Measurements from ENCODE around the gene FIBP.

The FIBP gene

DNA sequence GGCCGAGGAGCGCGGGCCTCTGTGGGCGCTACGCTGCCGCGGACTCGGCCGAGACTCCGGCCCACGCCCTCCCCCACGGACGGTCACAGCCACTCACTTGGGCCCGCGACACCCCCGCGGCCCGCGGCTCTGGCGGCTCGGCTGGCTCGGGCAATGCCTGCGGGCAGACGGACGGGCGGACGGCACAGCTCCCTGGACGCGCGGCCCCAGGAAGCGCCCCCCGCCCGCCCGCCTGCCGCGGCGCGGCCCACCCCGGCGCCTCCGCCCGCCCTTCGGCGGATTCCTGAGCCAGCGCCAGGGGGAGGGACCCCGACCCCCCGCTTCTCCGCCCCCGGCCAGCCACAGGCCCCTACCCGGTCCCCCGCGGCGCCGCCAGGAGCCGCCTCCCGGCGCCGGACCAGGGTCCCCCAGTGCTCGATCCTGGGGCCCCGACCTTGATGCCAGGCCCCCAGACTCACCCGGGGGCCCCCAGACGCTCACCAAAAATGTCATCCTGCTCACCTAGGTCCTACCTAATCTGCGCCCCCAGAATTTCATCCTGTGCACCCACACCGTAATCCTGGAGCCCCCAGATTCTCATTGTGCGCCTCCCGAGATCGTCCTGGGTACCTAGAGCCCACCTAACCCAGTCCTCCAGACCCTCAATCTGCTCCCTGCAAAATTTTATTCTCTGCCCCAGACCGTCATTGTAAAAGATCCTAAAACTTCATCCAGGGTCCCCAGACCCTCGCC lies 15.5 kb downstream of the FIBP start, which contains the start of gene EFEMP2:
EFEMP2 (minus strand) TSS at position 215 of the 732 bp plus-strand sequence. CDS start 446 bp downstream, outside the sequence.
- Histone ChIP-seq H3K36me3 (ENCODE audit: control insufficient read depth, low read depth, low read length) (no peaks in the 10 kb centered on the region), H3K27ac (ENCODE audit: low read length) (no peak within 1 kb of the TSS), H3K4me1 (ENCODE audit: control insufficient read depth, low read depth, low read length) (peaks cover 4% of the 10 kb centered on the region), H3K9ac (ENCODE audit: low read length) (peak within 1 kb of the TSS; percentile 22), H3K27me3 (ENCODE audit: control insufficient read depth, insufficient read depth, low read length) (peaks cover 17% of the 10 kb centered on the region), H3K9me3 (ENCODE audit: control insufficient read depth, low read depth, low read length) (no peaks in the 10 kb centered on the region), H3K4me3 (ENCODE audit: low read length) (peak within 1 kb of the TSS; percentile 75)

DNA sequence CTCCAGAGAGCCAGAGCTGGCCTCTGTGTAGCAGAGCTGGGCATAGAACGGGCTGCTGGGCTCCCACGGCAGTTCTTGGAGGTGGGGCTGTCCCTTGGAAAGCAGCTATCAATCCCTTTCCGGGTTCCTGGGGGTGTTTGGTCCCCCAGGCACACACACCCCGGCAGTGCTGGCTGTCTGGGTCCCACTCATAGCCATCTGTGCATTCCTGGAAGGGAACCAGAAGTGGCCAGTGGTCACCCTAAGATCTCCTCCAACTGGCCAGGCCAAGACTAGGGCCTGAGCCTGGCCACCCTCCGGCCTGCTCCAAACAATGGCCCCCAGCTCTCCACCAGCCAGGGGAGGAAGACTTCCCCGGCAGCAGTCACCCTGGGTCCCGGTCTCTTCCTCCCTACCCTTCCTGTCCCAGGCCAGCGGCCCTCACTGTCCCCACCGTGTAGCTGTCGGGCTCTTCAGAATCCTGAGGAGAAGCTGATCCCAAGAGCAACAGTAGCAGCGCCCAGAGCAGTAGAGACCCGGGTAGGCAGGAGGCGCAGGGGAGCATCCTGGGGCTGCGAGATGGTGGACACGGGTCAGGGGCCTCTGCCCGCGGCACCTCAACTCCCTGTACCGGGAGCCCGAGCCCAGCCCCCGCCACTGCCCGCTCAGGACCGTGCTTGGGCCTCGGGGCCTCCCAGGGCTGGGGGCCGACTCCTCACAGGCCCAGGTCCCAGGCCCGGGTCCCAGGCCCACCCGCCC lies 16.3 kb downstream of the FIBP start:
- peaks cover 4% of the 10 kb centered on the region for H3K4me1 ChIP-seq (ENCODE audit: control insufficient read depth, low read depth, low read length)
- no peak overlapping the region for H3K27ac ChIP-seq (ENCODE audit: low read length)
- H3K9ac ChIP-seq (ENCODE audit: low read length), result no peak overlapping the region
- H3K36me3 ChIP-seq (ENCODE audit: control insufficient read depth, low read depth, low read length), result no peaks in the 10 kb centered on the region
- H3K9me3 ChIP-seq (ENCODE audit: control insufficient read depth, low read depth, low read length), result no peaks in the 10 kb centered on the region
- H3K27me3 ChIP-seq (ENCODE audit: control insufficient read depth, insufficient read depth, low read length), result peaks cover 17% of the 10 kb centered on the region
- H3K4me3 ChIP-seq (ENCODE audit: low read length), result peak overlapping the region; percentile 13

GRCh38 chr11:65870706-65871681 lies 17.3 kb downstream of the FIBP start:
- peaks cover 4% of the 10 kb centered on the region for H3K4me1 ChIP-seq (ENCODE audit: control insufficient read depth, low read depth, low read length)
- H3K27ac ChIP-seq (ENCODE audit: low read length), result no peak overlapping the region
- H3K27me3 ChIP-seq (ENCODE audit: control insufficient read depth, insufficient read depth, low read length), result peaks cover 17% of the 10 kb centered on the region
- H3K9ac ChIP-seq (ENCODE audit: low read length), result no peak overlapping the region
- no peak overlapping the region for H3K4me3 ChIP-seq (ENCODE audit: low read length)
- no peaks in the 10 kb centered on the region for H3K9me3 ChIP-seq (ENCODE audit: control insufficient read depth, low read depth, low read length)
- no peaks in the 10 kb centered on the region for H3K36me3 ChIP-seq (ENCODE audit: control insufficient read depth, low read depth, low read length)

DNA sequence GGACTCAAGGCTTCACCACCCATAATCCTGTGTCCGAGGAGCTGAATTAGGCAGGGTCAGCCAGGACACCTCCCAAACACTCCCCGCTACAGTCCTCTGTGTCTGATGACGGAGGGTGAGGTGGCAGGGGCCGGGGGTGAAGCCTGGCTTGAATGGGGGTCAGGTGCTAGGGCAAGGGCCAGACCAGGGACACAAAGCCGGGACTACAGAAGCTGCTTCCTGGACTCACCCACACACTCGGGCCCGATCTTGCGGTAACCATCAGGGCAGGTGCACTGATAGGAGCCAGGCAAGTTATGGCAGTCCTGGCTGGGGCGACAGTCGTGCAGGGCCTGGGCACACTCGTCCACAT lies 18.0 kb downstream of the FIBP start:
- peaks cover 6% of the 10 kb centered on the region for H3K36me3 ChIP-seq (ENCODE audit: control insufficient read depth, low read depth, low read length)
- H3K27ac ChIP-seq (ENCODE audit: low read length), result no peak overlapping the region
- no peak overlapping the region for H3K9ac ChIP-seq (ENCODE audit: low read length)
- no peak overlapping the region for H3K4me3 ChIP-seq (ENCODE audit: low read length)
- H3K9me3 ChIP-seq (ENCODE audit: control insufficient read depth, low read depth, low read length), result no peaks in the 10 kb centered on the region
- H3K4me1 ChIP-seq (ENCODE audit: control insufficient read depth, low read depth, low read length), result peaks cover 4% of the 10 kb centered on the region
- H3K27me3 ChIP-seq (ENCODE audit: control insufficient read depth, insufficient read depth, low read length), result peaks cover 17% of the 10 kb centered on the region

DNA sequence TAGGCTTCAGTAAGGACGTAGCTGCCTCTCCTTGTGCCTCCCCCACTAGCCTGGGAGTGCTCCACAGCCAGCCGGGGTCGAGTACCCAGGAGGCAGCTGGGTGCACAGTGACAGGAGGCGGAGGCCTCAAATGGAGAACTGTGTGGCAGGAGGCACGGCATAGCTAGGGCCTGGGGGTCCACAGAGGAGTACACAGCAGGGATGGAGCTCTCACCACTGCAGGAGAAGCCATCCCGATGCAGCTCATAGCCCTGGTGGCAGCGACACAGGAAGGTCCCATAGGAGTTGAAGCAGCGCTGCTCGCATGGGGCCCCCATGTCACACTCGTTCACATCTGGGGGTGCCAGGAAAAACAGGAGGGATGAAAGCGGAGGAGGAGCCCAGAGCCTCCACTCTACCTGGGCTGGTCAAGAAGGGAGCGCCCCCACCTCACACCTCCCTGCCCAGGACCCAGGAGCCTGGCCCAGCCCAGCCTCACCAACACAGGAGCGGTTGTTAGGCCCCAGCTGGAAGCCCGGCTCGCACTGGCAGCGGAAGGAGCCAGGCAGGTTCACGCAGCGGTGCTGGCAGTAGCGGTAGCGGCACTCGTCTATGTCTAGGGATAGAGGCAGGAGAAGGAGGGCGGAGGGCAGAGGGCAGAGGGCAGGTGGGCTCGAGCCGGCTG lies 18.5 kb downstream of the FIBP start:
- no peak overlapping the region for H3K27ac ChIP-seq (ENCODE audit: low read length)
- H3K4me3 ChIP-seq (ENCODE audit: low read length), result no peak overlapping the region
- no peak overlapping the region for H3K9ac ChIP-seq (ENCODE audit: low read length)
- H3K9me3 ChIP-seq (ENCODE audit: control insufficient read depth, low read depth, low read length), result no peaks in the 10 kb centered on the region
- peaks cover 17% of the 10 kb centered on the region for H3K27me3 ChIP-seq (ENCODE audit: control insufficient read depth, insufficient read depth, low read length)
- H3K4me1 ChIP-seq (ENCODE audit: control insufficient read depth, low read depth, low read length), result peaks cover 4% of the 10 kb centered on the region
- peaks cover 11% of the 10 kb centered on the region for H3K36me3 ChIP-seq (ENCODE audit: control insufficient read depth, low read depth, low read length)

- Histone ChIP-seq H3K36me3 (ENCODE audit: control insufficient read depth, low read depth, low read length) (peaks cover 19% of the 10 kb centered on the region), H3K27ac (ENCODE audit: low read length) (no peak overlapping the region)
Measured at GRCh38 chr11:65868907-65869306, 19.4 kb downstream of the FIBP start.

GRCh38 chr11:65868076-65868667 lies 20.1 kb downstream of the FIBP start:
- H3K4me1 ChIP-seq (ENCODE audit: control insufficient read depth, low read depth, low read length), result peaks cover 3% of the 10 kb centered on the region
- peaks cover 23% of the 10 kb centered on the region for H3K36me3 ChIP-seq (ENCODE audit: control insufficient read depth, low read depth, low read length)
- H3K9me3 ChIP-seq (ENCODE audit: control insufficient read depth, low read depth, low read length), result no peaks in the 10 kb centered on the region
- no peak overlapping the region for H3K27ac ChIP-seq (ENCODE audit: low read length)
- H3K4me3 ChIP-seq (ENCODE audit: low read length), result peak overlapping the region; percentile 65
- peaks cover 15% of the 10 kb centered on the region for H3K27me3 ChIP-seq (ENCODE audit: control insufficient read depth, insufficient read depth, low read length)
- H3K9ac ChIP-seq (ENCODE audit: low read length), result no peak overlapping the region

More at GRCh38 chr11:65868907-65869306, 19.4 kb downstream of the FIBP start:
- Histone ChIP-seq H3K9me3 (ENCODE audit: control insufficient read depth, low read depth, low read length) (no peaks in the 10 kb centered on the region), H3K27me3 (ENCODE audit: control insufficient read depth, insufficient read depth, low read length) (peaks cover 17% of the 10 kb centered on the region), H3K9ac (ENCODE audit: low read length) (no peak overlapping the region), H3K4me3 (ENCODE audit: low read length) (no peak overlapping the region), H3K4me1 (ENCODE audit: control insufficient read depth, low read depth, low read length) (peaks cover 4% of the 10 kb centered on the region)

GRCh38 chr11:65867284-65868071 lies 20.8 kb downstream of the FIBP start:
- Histone ChIP-seq H3K9ac (ENCODE audit: low read length) (no peak overlapping the region), H3K27ac (ENCODE audit: low read length) (no peak overlapping the region), H3K4me1 (ENCODE audit: control insufficient read depth, low read depth, low read length) (no peaks in the 10 kb centered on the region), H3K4me3 (ENCODE audit: low read length) (peak overlapping the region; percentile 65), H3K27me3 (ENCODE audit: control insufficient read depth, insufficient read depth, low read length) (peaks cover 10% of the 10 kb centered on the region), H3K9me3 (ENCODE audit: control insufficient read depth, low read depth, low read length) (no peaks in the 10 kb centered on the region), H3K36me3 (ENCODE audit: control insufficient read depth, low read depth, low read length) (peaks cover 24% of the 10 kb centered on the region)

- H3K4me3 ChIP-seq (ENCODE audit: low read length), result no peak overlapping the region
- peaks cover 5% of the 10 kb centered on the region for H3K27me3 ChIP-seq (ENCODE audit: control insufficient read depth, insufficient read depth, low read length)
- no peak overlapping the region for H3K9ac ChIP-seq (ENCODE audit: low read length)
- no peak overlapping the region for H3K27ac ChIP-seq (ENCODE audit: low read length)
- no peaks in the 10 kb centered on the region for H3K9me3 ChIP-seq (ENCODE audit: control insufficient read depth, low read depth, low read length)
- H3K4me1 ChIP-seq (ENCODE audit: control insufficient read depth, low read depth, low read length), result no peaks in the 10 kb centered on the region
- peaks cover 26% of the 10 kb centered on the region for H3K36me3 ChIP-seq (ENCODE audit: control insufficient read depth, low read depth, low read length)
Measured at GRCh38 chr11:65866509-65867283, 21.6 kb downstream of the FIBP start.
